ENCODE results near the gene AMMECR1. TPM values are rescaled to one million over a fixed set of nuclear protein-coding genes. Genes with fewer than 3 reads are reported as not detected.

The AMMECR1 gene
- total RNA-seq, 2 experiments from 2014 or later = 7.6 to 8.4 TPM

DNA sequence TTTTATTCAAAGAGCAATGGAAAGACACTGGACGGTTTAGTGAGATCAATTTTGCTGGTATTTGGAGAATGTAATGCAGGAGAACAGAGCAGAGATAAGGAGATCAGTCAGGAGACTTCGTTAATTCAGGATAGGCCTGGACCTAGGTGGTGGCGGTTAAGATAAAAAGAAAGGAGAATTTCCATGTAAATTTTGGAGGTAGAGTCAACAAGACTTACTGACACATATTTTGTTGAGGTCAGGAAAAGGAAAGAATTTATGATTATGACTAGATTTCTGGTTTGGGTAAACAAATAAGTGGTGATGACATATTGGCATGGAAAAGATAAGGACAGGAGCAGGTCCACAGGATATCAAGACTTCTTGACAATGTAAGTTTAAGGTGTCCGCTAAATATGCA, 8.8 kb upstream of the AMMECR1 start:
- Mint-ChIP-seq H3K4me1 (ENCODE audit: low read depth) (peaks cover 4% of the 10 kb centered on the region), H3K9me3 (no peaks in the 10 kb centered on the region), H3K27me3 (no peaks in the 10 kb centered on the region), H3K4me3 (no peak overlapping the region), H3K36me3 (ENCODE audit: low read depth) (no peaks in the 10 kb centered on the region), H3K27ac (no peak overlapping the region)
- TF ChIP-seq, protein P1, sequence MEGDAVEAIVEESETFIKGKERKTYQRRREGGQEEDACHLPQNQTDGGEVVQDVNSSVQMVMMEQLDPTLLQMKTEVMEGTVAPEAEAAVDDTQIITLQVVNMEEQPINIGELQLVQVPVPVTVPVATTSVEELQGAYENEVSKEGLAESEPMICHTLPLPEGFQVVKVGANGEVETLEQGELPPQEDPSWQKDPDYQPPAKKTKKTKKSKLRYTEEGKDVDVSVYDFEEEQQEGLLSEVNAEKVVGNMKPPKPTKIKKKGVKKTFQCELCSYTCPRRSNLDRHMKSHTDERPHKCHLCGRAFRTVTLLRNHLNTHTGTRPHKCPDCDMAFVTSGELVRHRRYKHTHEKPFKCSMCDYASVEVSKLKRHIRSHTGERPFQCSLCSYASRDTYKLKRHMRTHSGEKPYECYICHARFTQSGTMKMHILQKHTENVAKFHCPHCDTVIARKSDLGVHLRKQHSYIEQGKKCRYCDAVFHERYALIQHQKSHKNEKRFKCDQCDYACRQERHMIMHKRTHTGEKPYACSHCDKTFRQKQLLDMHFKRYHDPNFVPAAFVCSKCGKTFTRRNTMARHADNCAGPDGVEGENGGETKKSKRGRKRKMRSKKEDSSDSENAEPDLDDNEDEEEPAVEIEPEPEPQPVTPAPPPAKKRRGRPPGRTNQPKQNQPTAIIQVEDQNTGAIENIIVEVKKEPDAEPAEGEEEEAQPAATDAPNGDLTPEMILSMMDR (IDR thresholded peaks at IDR 0.05) = no peak
- ATAC-seq = no peak
- POLR2A ChIA-PET = no interaction called here
- DNase-seq = no peak
- intact Hi-C loops (cut with micrococcal nuclease) = no loop called here
- CTCF ChIA-PET = interaction anchor here (0.6 kb wide), 1 partner anchor 152 kb away, joined by 3 read pairs; no protein-coding TSS in a partner anchor

DNA sequence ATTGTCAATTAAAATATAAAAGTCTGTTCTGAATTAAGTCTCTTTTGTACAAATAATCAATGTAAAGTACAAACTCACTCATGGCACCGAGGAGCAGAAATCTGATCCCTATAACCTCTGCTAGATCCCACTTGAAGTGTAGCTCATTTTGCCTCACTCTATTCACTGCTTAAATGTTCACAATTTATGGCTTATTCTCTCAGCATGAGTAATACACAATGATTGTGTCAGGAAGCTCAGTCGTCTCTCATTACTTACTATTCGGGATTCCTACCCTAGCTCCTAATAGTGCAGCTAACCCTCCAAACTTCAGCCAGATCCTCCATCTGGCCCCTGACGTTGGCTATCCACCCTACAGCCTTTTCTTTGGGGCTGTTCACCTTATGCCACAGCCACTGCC, 4.7 kb upstream of the AMMECR1 start:
- no peak overlapping the region for H3K27ac Mint-ChIP-seq
- POLR2A ChIA-PET = no interaction called here
- TF ChIP-seq, protein P1 (IDR thresholded peaks at IDR 0.05) = no peak
- CTCF ChIA-PET = interaction anchor here (2.0 kb wide), 1 partner anchor 86 kb away, joined by 7 read pairs; no protein-coding TSS in a partner anchor
- no peaks in the 10 kb centered on the region for H3K9me3 Mint-ChIP-seq
- H3K4me1 Mint-ChIP-seq (ENCODE audit: low read depth) = peaks cover 11% of the 10 kb centered on the region
- H3K27me3 Mint-ChIP-seq = no peaks in the 10 kb centered on the region
- no peak overlapping the region for H3K4me3 Mint-ChIP-seq
- H3K36me3 Mint-ChIP-seq (ENCODE audit: low read depth) = no peaks in the 10 kb centered on the region
- DNase-seq (no peak), ATAC-seq (no peak)
- intact Hi-C loops (cut with micrococcal nuclease) = no loop called here

DNA sequence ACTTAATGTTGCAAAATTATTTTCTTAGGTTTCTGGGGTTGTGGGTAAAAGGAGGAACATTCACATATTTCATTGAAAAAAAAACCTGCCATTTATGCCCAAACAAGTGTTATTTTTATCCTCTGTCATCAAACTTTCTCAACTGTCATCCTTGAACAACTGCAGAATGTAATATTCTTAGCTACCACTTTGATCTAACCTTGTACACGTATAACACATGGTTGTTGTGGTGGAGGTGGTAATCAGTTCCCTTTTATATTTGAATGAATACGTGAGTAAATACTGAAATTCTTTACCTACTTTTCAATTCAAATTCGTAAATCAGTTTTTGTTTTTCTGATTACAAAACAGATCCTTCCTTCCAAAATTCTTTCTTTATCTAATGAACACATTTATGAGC, 3.8 kb upstream of the AMMECR1 start:
- no peak overlapping the region for H3K4me3 Mint-ChIP-seq
- TF ChIP-seq, protein P1 (IDR thresholded peaks at IDR 0.05) = no peak
- CTCF ChIA-PET = interaction anchor here (0.7 to 2.0 kb wide), 2 partner anchors 11 to 86 kb away, joined by 3 to 7 read pairs; no protein-coding TSS in a partner anchor
- ATAC-seq = no peak
- H3K9me3 Mint-ChIP-seq = no peaks in the 10 kb centered on the region
- no peaks in the 10 kb centered on the region for H3K36me3 Mint-ChIP-seq (ENCODE audit: low read depth)
- peaks cover 11% of the 10 kb centered on the region for H3K4me1 Mint-ChIP-seq (ENCODE audit: low read depth)
- no peaks in the 10 kb centered on the region for H3K27me3 Mint-ChIP-seq
- no peak for DNase-seq
- no peak overlapping the region for H3K27ac Mint-ChIP-seq
- intact Hi-C loops (cut with micrococcal nuclease) = no loop called here
- POLR2A ChIA-PET = no interaction called here

DNA sequence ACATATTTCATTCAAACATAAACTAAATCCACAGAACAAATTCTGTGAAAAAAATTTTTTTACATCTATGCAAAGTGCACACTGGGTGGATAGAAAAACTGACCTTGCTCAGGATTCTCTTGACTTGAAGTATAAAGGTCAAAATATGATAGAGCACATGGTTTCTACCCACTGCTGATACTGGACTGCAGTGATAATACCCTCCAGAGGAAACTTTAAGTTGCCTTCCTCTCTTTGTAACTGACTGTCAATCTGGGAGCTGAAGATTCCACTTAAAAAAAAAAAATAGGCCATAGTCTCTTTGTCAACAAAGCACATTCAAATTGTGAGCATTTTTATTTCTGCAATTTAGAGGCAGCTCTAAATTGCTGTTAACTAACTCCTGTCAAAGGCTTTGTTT, 3.2 kb upstream of the AMMECR1 start:
- H3K27ac Mint-ChIP-seq = no peak overlapping the region
- ChIA-PET POLR2A (no interaction called here), CTCF (interaction anchor here (0.7 to 2.0 kb wide), 2 partner anchors 12 to 87 kb away, joined by 3 to 7 read pairs; no protein-coding TSS in a partner anchor)
- no peaks in the 10 kb centered on the region for H3K27me3 Mint-ChIP-seq
- DNase-seq = no peak
- ATAC-seq = no peak
- no peak overlapping the region for H3K4me3 Mint-ChIP-seq
- no peaks in the 10 kb centered on the region for H3K36me3 Mint-ChIP-seq (ENCODE audit: low read depth)
- TF ChIP-seq, protein P1 (IDR thresholded peaks at IDR 0.05) = no peak
- intact Hi-C loops (cut with micrococcal nuclease) = no loop called here
- H3K9me3 Mint-ChIP-seq = no peaks in the 10 kb centered on the region
- peaks cover 11% of the 10 kb centered on the region for H3K4me1 Mint-ChIP-seq (ENCODE audit: low read depth)

DNA sequence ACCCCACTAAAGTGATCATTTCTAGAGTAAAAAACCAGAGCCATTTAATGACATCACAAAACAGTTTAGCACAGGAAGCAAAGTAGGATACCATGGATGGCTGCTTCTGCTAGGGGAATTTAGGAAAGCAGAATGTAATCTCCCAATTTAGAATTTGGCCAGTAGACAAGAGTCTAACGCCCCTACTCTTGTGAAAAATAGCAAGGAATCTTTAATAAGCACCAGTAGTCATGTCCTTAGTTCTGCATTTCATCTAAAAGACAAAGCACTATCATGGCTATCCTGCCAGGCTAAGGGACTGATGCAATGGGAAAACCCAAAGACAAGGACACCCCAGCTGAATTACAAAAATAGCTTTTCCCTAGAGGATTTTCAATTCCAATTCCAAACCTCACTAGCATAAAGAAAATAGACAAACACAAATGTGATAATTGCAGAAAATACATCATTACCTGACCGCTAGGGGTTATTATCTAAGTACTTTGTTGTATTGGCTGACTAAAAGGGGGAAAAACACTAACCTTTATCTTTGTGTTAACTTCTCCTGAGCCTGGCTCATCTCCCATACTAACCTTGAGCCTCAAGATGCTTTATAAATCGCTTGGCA, 2.6 kb upstream of the AMMECR1 start:
- DNase-seq (no peak), ATAC-seq (no peak)
- Mint-ChIP-seq H3K4me3 (no peak overlapping the region), H3K36me3 (ENCODE audit: low read depth) (no peaks in the 10 kb centered on the region), H3K27me3 (no peaks in the 10 kb centered on the region), H3K27ac (no peak overlapping the region), H3K9me3 (no peaks in the 10 kb centered on the region), H3K4me1 (ENCODE audit: low read depth) (peaks cover 15% of the 10 kb centered on the region)
- intact Hi-C loops (cut with micrococcal nuclease) = no loop called here
- ChIA-PET POLR2A (no interaction called here), CTCF (no interaction called here)
- TF ChIP-seq, protein P1 (IDR thresholded peaks at IDR 0.05) = no peak
